Keratinocyte (primary cell): ENCODE data around the gene FAM185A. TPM values are rescaled to one million over a fixed set of nuclear protein-coding genes. Genes with fewer than 3 reads are reported as not detected.
"Not testable (repeated sequence)": the region's sequence is repeated elsewhere in the genome, so short reads cannot be mapped to it uniquely, and the experiment has no call there.

ENCODE experiments used
- DNase-seq: peaks from one replicate; pipeline ENCODE4 v3.0.0-alpha.2; 2011; ENCODE audit warnings: low read depth, missing footprints, low spot score
- FAIRE-seq: peaks from 2 replicates; lab custom pipeline; 2011; peaks lifted over from hg19 to GRCh38; lab: Jason Lieb, UNC
- H2AFZ ChIP-seq: 2 replicates; pipeline ENCODE4 v1.6.0; 2012; ENCODE audit warnings: low read length, control low read depth, inconsistent platforms; ENCODE audit not compliant: control insufficient read depth
- H3K27ac ChIP-seq: 2 replicates; pipeline ENCODE4 v1.5.1; 2011; ENCODE audit warnings: low read length; ENCODE audit not compliant: control insufficient read depth, insufficient read depth
- H3K27me3 ChIP-seq: 3 replicates; pipeline ENCODE4 v1.6.0; 2011; ENCODE audit warnings: low read length; ENCODE audit not compliant: control insufficient read depth, insufficient read depth; ENCODE audit errors: extremely low read depth
- H3K36me3 ChIP-seq, 2 experiments: 2 replicates in 1 of 2; 3 replicates in 1 of 2; pipeline ENCODE4 v1.5.1; 2011; ENCODE audit warnings: low read length in 2 of 2, mild to moderate bottlenecking in 1 of 2; ENCODE audit not compliant: control insufficient read depth in 2 of 2, insufficient read depth in 2 of 2; ENCODE audit errors: extremely low read depth in 1 of 2
- H3K4me1 ChIP-seq: 3 replicates; pipeline ENCODE4 v1.5.1; 2011; ENCODE audit warnings: low read length; ENCODE audit not compliant: control insufficient read depth, insufficient read depth; ENCODE audit errors: extremely low read depth
- H3K4me2 ChIP-seq: 3 replicates; pipeline ENCODE4 v1.6.0; 2011; ENCODE audit warnings: low read depth, low read length; ENCODE audit not compliant: control insufficient read depth, insufficient read depth; ENCODE audit errors: extremely low read depth
- H3K4me3 ChIP-seq, 3 experiments: fragments of 200-600 bp in 1 of 3; sonication (generic) in 1 of 3; 2 replicates in 2 of 3; 3 replicates in 1 of 3; pipeline ENCODE4 v1.5.1; 2011 to 2016; ENCODE audit warnings: low read length in 3 of 3, mild to moderate bottlenecking in 3 of 3, control low read depth in 2 of 3, inconsistent platforms in 1 of 3, low read depth in 1 of 3, mixed read lengths in 1 of 3, mixed run types in 1 of 3, moderate library complexity in 1 of 3; ENCODE audit not compliant: control insufficient read depth in 2 of 3, insufficient read depth in 2 of 3; ENCODE audit errors: extremely low read depth in 1 of 3
- H3K79me2 ChIP-seq: 2 replicates; pipeline ENCODE4 v1.6.0; 2012; ENCODE audit warnings: low read length; ENCODE audit not compliant: control insufficient read depth, insufficient read depth
- H3K9ac ChIP-seq: 3 replicates; pipeline ENCODE4 v1.6.0; 2011; ENCODE audit warnings: low read length; ENCODE audit not compliant: control insufficient read depth, insufficient read depth; ENCODE audit errors: extremely low read depth
- H3K9me1 ChIP-seq: 3 replicates; pipeline ENCODE4 v1.6.0; 2011; ENCODE audit warnings: low read length; ENCODE audit not compliant: control insufficient read depth, insufficient read depth; ENCODE audit errors: extremely low read depth
- H3K9me3 ChIP-seq: 2 replicates; pipeline ENCODE4 v1.5.1; 2012; ENCODE audit warnings: low read depth, low read length; ENCODE audit not compliant: control insufficient read depth
- H4K20me1 ChIP-seq: 3 replicates; pipeline ENCODE4 v1.6.0; 2011; ENCODE audit warnings: low read length; ENCODE audit not compliant: control insufficient read depth, insufficient read depth; ENCODE audit errors: extremely low read depth
- CTCF ChIP-seq, 3 experiments: IDR thresholded peaks in 1 of 3; conservative IDR thresholded peaks in 1 of 3; optimal IDR thresholded peaks in 1 of 3; 2 replicates in 2 of 3; 3 replicates in 1 of 3; pipeline versions ENCODE3 to v1.5.1; 2011; ENCODE audit warnings: low read length in 3 of 3, mild to moderate bottlenecking in 3 of 3, moderate library complexity in 2 of 3, control low read depth in 1 of 3, inconsistent platforms in 1 of 3; ENCODE audit not compliant: insufficient read depth in 2 of 3; ENCODE audit errors: extremely low read depth in 1 of 3
- EZH2 ChIP-seq: IDR thresholded peaks from one replicate; pipeline ENCODE4 v1.6.1; 2012; ENCODE audit warnings: inconsistent platforms, mild to moderate bottlenecking, low read length, moderate library complexity
- dilution Hi-C: fragments of 300-500 bp; cut with MboI; formaldehyde crosslinking; loops from one replicate; pipeline ENCODE4 v1.7.0; 2020; ENCODE audit warnings: low sequenced_read_pairs; ENCODE audit not compliant: extremely low pct_ligation_motif_present
- polyA plus RNA-seq, 5 experiments: library from polyadenylated mRNA; depleted of rRNA in 3 of 5; stranded (reverse) in 3 of 5; stranded (forward) in 1 of 5; unstranded in 1 of 5; fragments of >200 nt; gene quantifications; 1 replicate in 1 of 5; 2 replicates in 3 of 5; 3 replicates in 1 of 5; pipeline versions ENCODE4 v1.2.1 to v1.2.3, GENCODE V29; 2011 to 2012; ENCODE audit warnings: missing spikeins in 2 of 5, low read depth in 1 of 5, low replicate concordance in 1 of 5

Gene FAM185A
- polyA plus RNA-seq, 1 donor (not counting 4 experiments of a cell fraction or from before 2014, with no cell fraction given), result 7.3 TPM

- no peaks in the 10 kb centered on the region for H3K79me2 ChIP-seq
- H3K27ac ChIP-seq, result no peak overlapping the region
- no peak overlapping the region for H3K4me2 ChIP-seq
- FAIRE-seq (no peak), DNase-seq (no peak)
- no peaks in the 10 kb centered on the region for H4K20me1 ChIP-seq
- dilution Hi-C loops, result no loop called here
- H3K4me1 ChIP-seq, result peaks cover 25% of the 10 kb centered on the region
- no peaks in the 10 kb centered on the region for H3K36me3 ChIP-seq
- TF ChIP-seq EZH2, result no peak
- TF ChIP-seq CTCF (optimal IDR thresholded peaks at IDR 0.05 in 1 of 3, IDR thresholded peaks at IDR 0.05 in 1 of 3, conservative IDR thresholded peaks at IDR 0.05 in 1 of 3; ENCODE audit: extremely low read depth in 1 of 3, insufficient read depth in 2 of 3, low read length in 3 of 3), result no peak
- no peak overlapping the region for H3K9ac ChIP-seq
- no peak overlapping the region for H3K4me3 ChIP-seq
- no peak overlapping the region for H2AFZ ChIP-seq
- no peaks in the 10 kb centered on the region for H3K27me3 ChIP-seq
- H3K9me3 ChIP-seq, result no peaks in the 10 kb centered on the region
- H3K9me1 ChIP-seq, result no peaks in the 10 kb centered on the region
Measured at GRCh38 chr7:102837802-102838201, 89.0 kb downstream of the FAM185A start.

- DNase-seq, H3K9me3 ChIP-seq, H3K9ac ChIP-seq, H3K36me3 ChIP-seq, H3K27me3 ChIP-seq, H3K4me3 ChIP-seq, H3K9me1 ChIP-seq, H2AFZ ChIP-seq, FAIRE-seq, H3K27ac ChIP-seq, H3K4me2 ChIP-seq, H4K20me1 ChIP-seq, H3K79me2 ChIP-seq, dilution Hi-C loops: not testable (repeated sequence)
- peaks cover 25% of the 10 kb centered on the region for H3K4me1 ChIP-seq
Measured at GRCh38 chr7:102838572-102839101, 89.8 kb downstream of the FAM185A start.

- H3K9me3 ChIP-seq, result no peaks in the 10 kb centered on the region
- no peak overlapping the region for H3K4me2 ChIP-seq
- H3K4me3 ChIP-seq, result no peak overlapping the region
- DNase-seq, result no peak
- H2AFZ ChIP-seq, result no peak overlapping the region
- no peaks in the 10 kb centered on the region for H3K79me2 ChIP-seq
- H3K9ac ChIP-seq, result no peak overlapping the region
- peaks cover 16% of the 10 kb centered on the region for H3K4me1 ChIP-seq
- H3K27me3 ChIP-seq, result no peaks in the 10 kb centered on the region
- no peak overlapping the region for H3K27ac ChIP-seq
- dilution Hi-C loops, result no loop called here
- TF ChIP-seq EZH2, result no peak
- no peak for TF ChIP-seq CTCF (optimal IDR thresholded peaks at IDR 0.05 in 1 of 3, IDR thresholded peaks at IDR 0.05 in 1 of 3, conservative IDR thresholded peaks at IDR 0.05 in 1 of 3; ENCODE audit: extremely low read depth in 1 of 3, insufficient read depth in 2 of 3, low read length in 3 of 3)
- FAIRE-seq, result no peak
- H3K9me1 ChIP-seq, result no peaks in the 10 kb centered on the region
- H4K20me1 ChIP-seq, result no peaks in the 10 kb centered on the region
- no peaks in the 10 kb centered on the region for H3K36me3 ChIP-seq
Measured at GRCh38 chr7:102840404-102840803, 91.6 kb downstream of the FAM185A start.
